ENCODE results near the gene PRDX5.

- TF ChIP-seq EGR1 (IDR thresholded peaks at IDR 0.05) (no peak), TAF1 (IDR thresholded peaks at IDR 0.05; ENCODE audit: low read depth) (no peak), MAX (IDR thresholded peaks at IDR 0.05) (no peak), EP300 (IDR thresholded peaks at IDR 0.05; ENCODE audit: borderline replicate concordance) (no peak), RAD21 (IDR thresholded peaks at IDR 0.05; ENCODE audit: low read depth) (no peak), FOXM1 (IDR thresholded peaks at IDR 0.05; ENCODE audit: borderline replicate concordance, low read depth) (no peak), CEBPB (IDR thresholded peaks at IDR 0.05) (no peak), CREB1 (IDR thresholded peaks at IDR 0.05; ENCODE audit: low read depth) (no peak), USF1 (IDR thresholded peaks at IDR 0.05) (no peak), YY1 (IDR thresholded peaks at IDR 0.05; ENCODE audit: low read depth) (no peak), REST (IDR thresholded peaks at IDR 0.05; ENCODE audit: low read depth) (no peak), NFIC (IDR thresholded peaks at IDR 0.05) (no peak), TEAD4 (IDR thresholded peaks at IDR 0.05) (no peak)
Measured at GRCh38 chr11:64294774-64295173, 23.1 kb upstream of the PRDX5 start.
